ENCODE data around the gene NUDT5. TPM values are rescaled to one million over a fixed set of nuclear protein-coding genes. Genes with fewer than 3 reads are reported as not detected.

The NUDT5 gene
- total RNA-seq, 2 experiments from 2014 or later: 55.7 to 105 TPM

DNA sequence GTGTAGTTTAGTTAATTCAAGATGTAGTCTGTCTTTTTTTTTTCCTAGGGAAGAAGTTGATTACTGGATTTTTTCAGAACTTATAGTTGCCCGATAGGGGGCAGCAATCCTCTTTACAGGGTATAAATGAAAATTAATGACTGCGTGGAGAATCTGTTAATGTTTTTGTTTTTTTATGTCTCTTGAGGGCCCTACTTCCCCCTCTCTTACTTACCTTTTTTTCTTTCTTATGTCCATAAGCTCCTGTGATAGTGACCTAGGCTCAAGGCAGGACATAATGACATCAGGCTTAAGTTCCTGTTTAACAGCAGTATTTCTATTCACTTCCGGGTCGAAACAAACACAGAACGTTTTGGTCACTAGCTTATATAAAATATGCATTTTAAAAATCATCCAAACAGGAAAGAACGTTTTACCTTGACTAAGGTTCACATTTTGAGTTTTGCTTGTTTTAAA is 19.1 kb upstream of the NUDT5 start:
- Histone ChIP-seq H3K36me3 (ENCODE audit: insufficient read depth, low read length) (peaks cover 97% of the 10 kb centered on the region), H4K20me1 (ENCODE audit: insufficient read depth, low read length) (peaks cover 17% of the 10 kb centered on the region; the same call in 1 of the 2 replicates), H3K9me2 (ENCODE audit: insufficient read depth, low read length) (no peaks in the 10 kb centered on the region), H3K79me2 (ENCODE audit: insufficient read depth, low read depth, low read length) (peaks cover 33% of the 10 kb centered on the region), H2AFZ (ENCODE audit: low read length) (no peak overlapping the region; the same call in 1 of the 2 replicates), H3K4me3 (ENCODE audit: low read depth, low read length, poor library complexity, severe bottlenecking) (no peak overlapping the region), H3K9me3 (ENCODE audit: low read length) (no peaks in the 10 kb centered on the region), H3K4me1 (ENCODE audit: insufficient read depth, low read length, poor library complexity, severe bottlenecking) (peaks cover 23% of the 10 kb centered on the region), H3K27ac (ENCODE audit: low read depth, low read length, poor library complexity, severe bottlenecking) (peak overlapping the region; percentile 7), H3K4me2 (ENCODE audit: low read length) (peak overlapping the region; percentile 42)
- intact Hi-C loops (cut with micrococcal nuclease; ENCODE audit: unreplicated experiment): no loop called here
- POLR2A ChIA-PET: interaction anchor here (0.9 to 2.2 kb wide), 3 partner anchors 12 to 19 kb away, joined by 3 to 10 read pairs (median 3); partner anchors contain the start of genes CDC123 and NUDT5
- no peak for TF ChIP-seq EZH2phosphoT487 (IDR thresholded peaks at IDR 0.05; ENCODE audit: borderline replicate concordance, low read depth, low read length)
- TF ChIP-seq, protein P1, sequence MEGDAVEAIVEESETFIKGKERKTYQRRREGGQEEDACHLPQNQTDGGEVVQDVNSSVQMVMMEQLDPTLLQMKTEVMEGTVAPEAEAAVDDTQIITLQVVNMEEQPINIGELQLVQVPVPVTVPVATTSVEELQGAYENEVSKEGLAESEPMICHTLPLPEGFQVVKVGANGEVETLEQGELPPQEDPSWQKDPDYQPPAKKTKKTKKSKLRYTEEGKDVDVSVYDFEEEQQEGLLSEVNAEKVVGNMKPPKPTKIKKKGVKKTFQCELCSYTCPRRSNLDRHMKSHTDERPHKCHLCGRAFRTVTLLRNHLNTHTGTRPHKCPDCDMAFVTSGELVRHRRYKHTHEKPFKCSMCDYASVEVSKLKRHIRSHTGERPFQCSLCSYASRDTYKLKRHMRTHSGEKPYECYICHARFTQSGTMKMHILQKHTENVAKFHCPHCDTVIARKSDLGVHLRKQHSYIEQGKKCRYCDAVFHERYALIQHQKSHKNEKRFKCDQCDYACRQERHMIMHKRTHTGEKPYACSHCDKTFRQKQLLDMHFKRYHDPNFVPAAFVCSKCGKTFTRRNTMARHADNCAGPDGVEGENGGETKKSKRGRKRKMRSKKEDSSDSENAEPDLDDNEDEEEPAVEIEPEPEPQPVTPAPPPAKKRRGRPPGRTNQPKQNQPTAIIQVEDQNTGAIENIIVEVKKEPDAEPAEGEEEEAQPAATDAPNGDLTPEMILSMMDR (conservative IDR thresholded peaks at IDR 0.05; ENCODE audit: low read length): peak; percentile 100
- peak; percentile 76 for DNase-seq (ENCODE audit: low spot score)
- no TSS peak for BruUV-seq (replicated peaks)
- CTCF ChIA-PET (ENCODE audit: unreplicated experiment): interaction anchor here (1.2 kb wide), 1 partner anchor 19 kb away, joined by 3 read pairs; the partner anchor contains the start of genes CDC123 and NUDT5

DNA sequence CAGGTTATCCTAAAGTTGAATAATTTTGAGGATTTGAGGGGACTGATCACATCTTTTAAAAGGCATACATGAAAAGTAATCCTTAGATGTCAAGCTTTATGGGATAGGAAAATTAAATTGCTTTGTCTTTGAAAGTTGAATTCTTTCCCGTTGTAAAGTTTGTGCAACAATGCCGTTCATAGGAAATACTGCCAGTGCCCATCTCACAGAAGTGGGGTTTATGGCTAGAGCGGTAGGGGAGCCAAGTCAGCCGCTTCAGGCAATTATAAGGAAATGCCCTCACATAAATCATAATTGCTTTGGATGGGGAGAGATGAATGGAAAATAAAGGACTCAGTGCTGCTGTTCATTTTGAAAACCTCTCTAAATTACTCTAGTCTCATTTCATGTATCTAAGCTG is 18.4 kb upstream of the NUDT5 start:
- H3K27ac ChIP-seq (ENCODE audit: low read depth, low read length, poor library complexity, severe bottlenecking): no peak overlapping the region
- H3K4me2 ChIP-seq (ENCODE audit: low read length): no peak overlapping the region
- BruUV-seq (replicated peaks): no TSS peak
- intact Hi-C loops (cut with micrococcal nuclease; ENCODE audit: unreplicated experiment): no loop called here
- no peak overlapping the region for H3K4me3 ChIP-seq (ENCODE audit: low read depth, low read length, poor library complexity, severe bottlenecking)
- DNase-seq (ENCODE audit: low spot score): no peak
- no peak for TF ChIP-seq EZH2phosphoT487 (IDR thresholded peaks at IDR 0.05; ENCODE audit: borderline replicate concordance, low read depth, low read length)
- TF ChIP-seq, protein P1 (conservative IDR thresholded peaks at IDR 0.05; ENCODE audit: low read length): no peak
- POLR2A ChIA-PET: interaction anchor here (2.2 kb wide), 1 partner anchor 19 kb away, joined by 10 read pairs; the partner anchor contains the start of genes CDC123 and NUDT5
- peaks cover 26% of the 10 kb centered on the region for H3K4me1 ChIP-seq (ENCODE audit: insufficient read depth, low read length, poor library complexity, severe bottlenecking)
- H3K9me2 ChIP-seq (ENCODE audit: insufficient read depth, low read length): no peaks in the 10 kb centered on the region
- peaks cover 40% of the 10 kb centered on the region for H3K79me2 ChIP-seq (ENCODE audit: insufficient read depth, low read depth, low read length)
- CTCF ChIA-PET (ENCODE audit: unreplicated experiment): interaction anchor here (1.2 kb wide), 1 partner anchor 19 kb away, joined by 3 read pairs; the partner anchor contains the start of genes CDC123 and NUDT5
- H3K36me3 ChIP-seq (ENCODE audit: insufficient read depth, low read length): peaks cover 97% of the 10 kb centered on the region
- no peaks in the 10 kb centered on the region for H3K9me3 ChIP-seq (ENCODE audit: low read length)
- H4K20me1 ChIP-seq (ENCODE audit: insufficient read depth, low read length): peaks cover 17% of the 10 kb centered on the region; the same call in 1 of the 2 replicates
- H2AFZ ChIP-seq (ENCODE audit: low read length): no peak overlapping the region

DNA sequence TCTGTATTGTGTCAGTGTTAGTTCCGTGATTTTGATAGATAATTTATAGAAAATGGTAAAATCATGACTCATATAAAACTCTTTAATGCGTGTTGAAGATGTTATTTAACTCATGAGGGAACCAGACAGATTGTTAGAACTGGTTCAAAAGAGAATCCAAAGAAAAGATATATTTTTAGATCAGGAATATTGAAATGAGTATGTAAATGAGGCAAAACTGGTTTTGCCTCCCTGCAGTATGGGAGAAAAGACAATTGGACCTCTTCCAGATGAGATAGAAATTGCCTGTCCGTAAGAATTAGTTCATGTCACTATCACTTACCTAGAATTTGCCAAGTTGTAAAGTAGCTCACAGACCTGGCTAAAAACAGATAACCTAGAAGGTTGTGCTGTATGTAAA is 17.9 kb upstream of the NUDT5 start:
- Histone ChIP-seq H3K4me2 (ENCODE audit: low read length) (no peak overlapping the region), H3K27ac (ENCODE audit: low read depth, low read length, poor library complexity, severe bottlenecking) (no peak overlapping the region), H3K4me1 (ENCODE audit: insufficient read depth, low read length, poor library complexity, severe bottlenecking) (peaks cover 30% of the 10 kb centered on the region), H3K9me2 (ENCODE audit: insufficient read depth, low read length) (no peaks in the 10 kb centered on the region), H3K79me2 (ENCODE audit: insufficient read depth, low read depth, low read length) (peaks cover 45% of the 10 kb centered on the region), H3K9me3 (ENCODE audit: low read length) (no peaks in the 10 kb centered on the region), H4K20me1 (ENCODE audit: insufficient read depth, low read length) (peaks cover 20% of the 10 kb centered on the region; the same call in 1 of the 2 replicates), H2AFZ (ENCODE audit: low read length) (no peak overlapping the region), H3K4me3 (ENCODE audit: low read depth, low read length, poor library complexity, severe bottlenecking) (no peak overlapping the region), H3K36me3 (ENCODE audit: insufficient read depth, low read length) (peaks cover 97% of the 10 kb centered on the region)
- BruUV-seq (replicated peaks): no TSS peak
- TF ChIP-seq EZH2phosphoT487 (IDR thresholded peaks at IDR 0.05; ENCODE audit: borderline replicate concordance, low read depth, low read length): no peak
- TF ChIP-seq, protein P1 (conservative IDR thresholded peaks at IDR 0.05; ENCODE audit: low read length): no peak
- intact Hi-C loops (cut with micrococcal nuclease; ENCODE audit: unreplicated experiment): no loop called here
- no peak for DNase-seq (ENCODE audit: low spot score)
- CTCF ChIA-PET (ENCODE audit: unreplicated experiment): no interaction called here
- POLR2A ChIA-PET: interaction anchor here (2.2 kb wide), 1 partner anchor 18 kb away, joined by 10 read pairs; the partner anchor contains the start of genes CDC123 and NUDT5

Measured in OCI-LY7 (cell line).